ENCODE results near the gene TMPRSS3. TPM values are rescaled to one million over a fixed set of nuclear protein-coding genes. Genes with fewer than 3 reads are reported as not detected.

Gene TMPRSS3
- polyA plus RNA-seq, 1 of the 3 experiments (the other 2 are of a cell fraction) = not detected

DNA sequence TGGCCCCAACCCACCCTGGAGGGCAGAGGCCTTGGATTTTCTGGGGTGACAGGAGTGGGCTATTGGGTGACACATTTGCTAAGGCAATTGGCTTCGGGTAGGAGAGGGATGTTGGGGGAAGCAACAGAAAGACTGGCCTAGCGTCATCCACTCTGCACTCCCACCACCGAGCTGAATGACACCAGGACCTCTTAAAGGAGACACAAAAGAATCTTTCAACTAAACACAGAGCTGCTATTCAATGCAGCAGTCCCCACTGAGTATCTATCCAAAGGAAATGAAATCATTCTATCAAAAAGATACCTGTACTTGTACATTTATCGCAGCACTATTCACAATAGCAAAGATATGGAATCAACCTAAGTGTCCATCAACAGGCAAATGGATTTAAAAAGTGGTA lies 51.2 kb downstream of the TMPRSS3 start:
- Histone ChIP-seq H3K9me3 (no peaks in the 10 kb centered on the region), H3K9ac (no peak overlapping the region), H3K4me2 (no peak overlapping the region), H3K27ac (ENCODE audit: low read depth in 2 of 2, low read length in 1 of 2) (no peak overlapping the region), H3K79me2 (ENCODE audit: insufficient read depth) (no peaks in the 10 kb centered on the region), H3K4me1 (ENCODE audit: control insufficient read depth in 1 of 2, insufficient read depth in 2 of 2, low read depth in 1 of 2, low read length in 1 of 2) (no peaks in the 10 kb centered on the region), H3K36me3 (replicated peaks in 1 of 2; ENCODE audit: control insufficient read depth in 1 of 2, insufficient read depth in 2 of 2, low read length in 1 of 2) (no peaks in the 10 kb centered on the region), H3K4me3 (ENCODE audit: low read depth in 2 of 2, low read length in 1 of 2) (no peak overlapping the region), H3K27me3 (ENCODE audit: insufficient read depth) (no peaks in the 10 kb centered on the region), H4K20me1 (ENCODE audit: insufficient read depth) (no peaks in the 10 kb centered on the region), H3K9me2 (no peaks in the 10 kb centered on the region), H2AFZ (ENCODE audit: low read depth) (no peak overlapping the region), H3F3A (replicated peaks; ENCODE audit: insufficient read depth) (no peaks in the 10 kb centered on the region)
- TF ChIP-seq SMC3 (IDR thresholded peaks at IDR 0.05; ENCODE audit: low read depth, low read length) = no peak
- no peak for TF ChIP-seq JUND (IDR thresholded peaks at IDR 0.05)
- no peak for TF ChIP-seq YY1 (IDR thresholded peaks at IDR 0.05; ENCODE audit: low read depth)
- TF ChIP-seq, protein P1, sequence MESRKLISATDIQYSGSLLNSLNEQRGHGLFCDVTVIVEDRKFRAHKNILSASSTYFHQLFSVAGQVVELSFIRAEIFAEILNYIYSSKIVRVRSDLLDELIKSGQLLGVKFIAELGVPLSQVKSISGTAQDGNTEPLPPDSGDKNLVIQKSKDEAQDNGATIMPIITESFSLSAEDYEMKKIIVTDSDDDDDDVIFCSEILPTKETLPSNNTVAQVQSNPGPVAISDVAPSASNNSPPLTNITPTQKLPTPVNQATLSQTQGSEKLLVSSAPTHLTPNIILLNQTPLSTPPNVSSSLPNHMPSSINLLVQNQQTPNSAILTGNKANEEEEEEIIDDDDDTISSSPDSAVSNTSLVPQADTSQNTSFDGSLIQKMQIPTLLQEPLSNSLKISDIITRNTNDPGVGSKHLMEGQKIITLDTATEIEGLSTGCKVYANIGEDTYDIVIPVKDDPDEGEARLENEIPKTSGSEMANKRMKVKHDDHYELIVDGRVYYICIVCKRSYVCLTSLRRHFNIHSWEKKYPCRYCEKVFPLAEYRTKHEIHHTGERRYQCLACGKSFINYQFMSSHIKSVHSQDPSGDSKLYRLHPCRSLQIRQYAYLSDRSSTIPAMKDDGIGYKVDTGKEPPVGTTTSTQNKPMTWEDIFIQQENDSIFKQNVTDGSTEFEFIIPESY (IDR thresholded peaks at IDR 0.05; ENCODE audit: borderline replicate concordance, low read depth) = no peak
- ChIA-PET CTCF (no interaction called here), POLR2A (no interaction called here)
- no peak for DNase-seq
- WGBS (ENCODE audit: low lambda C conversion rate) = 32% methylated on average over 4 of the region's 4 CpGs

DNA sequence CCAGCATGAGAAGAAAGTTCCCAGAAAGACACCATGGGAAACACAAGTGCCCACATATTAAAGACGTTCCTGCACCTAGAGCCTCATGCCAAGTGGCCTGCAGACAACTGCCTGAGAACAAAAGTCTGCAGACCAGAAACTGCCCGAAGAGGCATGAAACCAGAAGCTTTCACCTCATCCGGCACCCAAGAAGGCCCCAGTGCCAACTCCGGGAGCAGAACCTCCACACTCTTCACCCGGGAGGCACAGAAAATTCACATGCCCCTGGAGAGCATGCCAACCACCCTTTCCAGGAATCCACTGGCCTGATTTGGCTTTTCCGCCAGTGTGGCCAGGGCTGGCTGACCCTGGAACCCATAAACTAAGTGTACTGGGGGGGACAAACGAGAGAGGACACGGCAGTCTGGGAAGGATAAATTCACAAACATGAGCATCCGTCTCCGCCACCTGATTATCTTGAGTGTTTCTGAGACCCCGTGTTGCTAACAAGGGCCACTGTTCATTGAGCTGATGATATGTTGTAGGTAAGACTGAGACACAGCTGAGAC lies 51.8 kb downstream of the TMPRSS3 start:
- Histone ChIP-seq H3K27ac (ENCODE audit: low read depth in 2 of 2, low read length in 1 of 2) (no peak overlapping the region), H3K4me3 (ENCODE audit: low read depth in 2 of 2, low read length in 1 of 2) (no peak overlapping the region), H3F3A (replicated peaks; ENCODE audit: insufficient read depth) (no peaks in the 10 kb centered on the region), H3K9me2 (no peaks in the 10 kb centered on the region), H3K27me3 (ENCODE audit: insufficient read depth) (no peaks in the 10 kb centered on the region), H3K9me3 (no peaks in the 10 kb centered on the region), H2AFZ (ENCODE audit: low read depth) (no peak overlapping the region), H3K4me1 (ENCODE audit: control insufficient read depth in 1 of 2, insufficient read depth in 2 of 2, low read depth in 1 of 2, low read length in 1 of 2) (no peaks in the 10 kb centered on the region), H4K20me1 (ENCODE audit: insufficient read depth) (no peaks in the 10 kb centered on the region), H3K79me2 (ENCODE audit: insufficient read depth) (no peaks in the 10 kb centered on the region), H3K36me3 (replicated peaks in 1 of 2; ENCODE audit: control insufficient read depth in 1 of 2, insufficient read depth in 2 of 2, low read length in 1 of 2) (no peaks in the 10 kb centered on the region), H3K4me2 (no peak overlapping the region), H3K9ac (no peak overlapping the region)
- no peak for DNase-seq
- ChIA-PET POLR2A (no interaction called here), CTCF (no interaction called here)
- 66% methylated on average over 11 of the region's 11 CpGs for WGBS (ENCODE audit: low lambda C conversion rate)
- no peak for TF ChIP-seq RAD21 (IDR thresholded peaks at IDR 0.05; ENCODE audit: low read length)

DNA sequence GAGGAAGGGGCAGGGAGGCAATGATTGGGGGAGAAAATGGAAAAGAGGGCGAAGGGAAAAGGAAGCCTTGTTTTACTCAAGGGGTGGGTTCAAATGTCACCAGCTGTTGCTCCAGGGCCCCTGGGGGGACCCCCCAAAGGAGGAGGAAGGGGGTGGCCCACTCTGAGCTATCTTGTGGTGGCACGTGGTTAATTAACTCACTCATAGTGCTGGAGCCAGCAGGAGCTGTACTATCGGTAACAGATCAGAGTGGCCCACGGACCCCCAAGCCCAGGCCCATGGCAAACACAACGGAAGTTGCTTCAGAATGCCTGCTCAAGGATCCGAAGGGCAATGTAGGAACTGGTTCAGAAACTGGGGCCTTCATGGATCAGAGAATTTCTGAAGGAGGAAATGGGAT lies 52.3 kb downstream of the TMPRSS3 start:
- Histone ChIP-seq H3K4me3 (ENCODE audit: low read depth in 2 of 2, low read length in 1 of 2) (no peak overlapping the region), H3K9me2 (no peaks in the 10 kb centered on the region), H3K27me3 (ENCODE audit: insufficient read depth) (no peaks in the 10 kb centered on the region), H3K27ac (ENCODE audit: low read depth in 2 of 2, low read length in 1 of 2) (no peak overlapping the region), H2AFZ (ENCODE audit: low read depth) (no peak overlapping the region), H3K36me3 (replicated peaks in 1 of 2; ENCODE audit: control insufficient read depth in 1 of 2, insufficient read depth in 2 of 2, low read length in 1 of 2) (no peaks in the 10 kb centered on the region), H3K79me2 (ENCODE audit: insufficient read depth) (no peaks in the 10 kb centered on the region), H3F3A (replicated peaks; ENCODE audit: insufficient read depth) (no peaks in the 10 kb centered on the region), H3K9me3 (no peaks in the 10 kb centered on the region), H3K4me2 (no peak overlapping the region), H3K9ac (no peak overlapping the region), H3K4me1 (ENCODE audit: control insufficient read depth in 1 of 2, insufficient read depth in 2 of 2, low read depth in 1 of 2, low read length in 1 of 2) (no peaks in the 10 kb centered on the region), H4K20me1 (ENCODE audit: insufficient read depth) (no peaks in the 10 kb centered on the region)
- TF ChIP-seq MXI1 (IDR thresholded peaks at IDR 0.05; ENCODE audit: low read depth, low read length) (no peak), TCF12 (IDR thresholded peaks at IDR 0.05) (no peak), NFIC (IDR thresholded peaks at IDR 0.05; ENCODE audit: borderline replicate concordance) (no peak), RCOR1 (IDR thresholded peaks at IDR 0.05; ENCODE audit: low read length) (no peak)
- TF ChIP-seq, protein P2, sequence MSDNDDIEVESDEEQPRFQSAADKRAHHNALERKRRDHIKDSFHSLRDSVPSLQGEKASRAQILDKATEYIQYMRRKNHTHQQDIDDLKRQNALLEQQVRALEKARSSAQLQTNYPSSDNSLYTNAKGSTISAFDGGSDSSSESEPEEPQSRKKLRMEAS (IDR thresholded peaks at IDR 0.05; ENCODE audit: low read depth) = no peak
- ChIA-PET POLR2A (no interaction called here), CTCF (no interaction called here)
- 36% methylated on average over 6 of the region's 6 CpGs for WGBS (ENCODE audit: low lambda C conversion rate)
- no peak for DNase-seq
